Neural progenitor cell (in vitro differentiated cells): ENCODE results near the gene TTYH3.

Experiments
- CTCF ChIP-seq: fragments of 200-600 bp; sonication (generic); IDR thresholded peaks from 2 replicates; pipeline ENCODE4 v1.5.1; 2017; ENCODE audit warnings: antibody characterized with exemption, mild to moderate bottlenecking
- EZH2phosphoT487 ChIP-seq: fragments of 200-600 bp; sonication (generic); IDR thresholded peaks from 2 replicates; pipeline ENCODE4 v1.6.1; 2017; ENCODE audit warnings: antibody characterized with exemption

DNA sequence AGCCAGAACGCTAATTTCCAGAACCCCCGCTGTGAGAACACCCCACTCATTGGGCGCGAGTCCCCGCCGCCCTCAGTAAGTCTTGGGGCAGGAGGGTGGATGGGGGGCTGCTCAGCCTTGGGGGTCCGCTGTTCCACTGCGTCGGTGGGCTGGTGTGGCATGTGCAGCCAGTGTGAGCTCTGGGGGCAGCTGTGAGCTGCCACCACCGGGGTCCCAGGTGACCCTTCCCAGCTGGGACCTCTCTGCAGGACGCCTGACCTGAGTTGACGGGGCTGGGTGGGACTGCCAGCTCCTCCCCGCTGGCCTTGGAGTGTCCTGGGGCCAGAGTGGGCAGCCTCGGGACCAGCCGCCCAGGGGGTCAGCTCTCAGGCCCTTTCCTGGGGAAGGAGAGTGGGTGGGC lies 27.2 kb downstream of the TTYH3 start:
- TF ChIP-seq CTCF (no peak), EZH2phosphoT487 (no peak)
